Cardiac muscle cell (in vitro differentiated cells and primary cell): ENCODE measurements around the gene FHOD3. TPM values are rescaled to one million over a fixed set of nuclear protein-coding genes. Genes with fewer than 3 reads are reported as not detected.

Experiments used
- DNase-seq, 2 donors: peaks; one replicate each; pipeline versions ENCODE4 v3.0.0 to v3.0.0-alpha.2; 2010 to 2017; ENCODE audit warnings: low read depth in 1 of 2, low spot score in 1 of 2
- H3K27ac ChIP-seq: fragments of 200-600 bp; sonication (generic); 2 replicates; pipeline ENCODE4 v1.5.1; 2016
- H3K27me3 ChIP-seq: fragments of 200-600 bp; sonication (generic); 2 replicates; pipeline ENCODE4 v1.6.0; 2016; ENCODE audit warnings: control low read depth
- H3K36me3 ChIP-seq: fragments of 200-600 bp; sonication (generic); 2 replicates; pipeline ENCODE4 v1.5.1; 2016; ENCODE audit warnings: control low read depth
- H3K4me1 ChIP-seq: fragments of 200-600 bp; sonication (generic); 2 replicates; pipeline ENCODE4 v1.8.1; 2017; ENCODE audit warnings: low read depth, mild to moderate bottlenecking, mixed run types
- H3K4me3 ChIP-seq: fragments of 200-600 bp; sonication (generic); 2 replicates; pipeline ENCODE4 v1.5.1; 2016; ENCODE audit warnings: mild to moderate bottlenecking
- H3K9me3 ChIP-seq: fragments of 200-600 bp; sonication (generic); 2 replicates; pipeline ENCODE4 v1.5.1; 2017; ENCODE audit warnings: low read depth, mild to moderate bottlenecking, control low read depth
- polyA plus RNA-seq: library from polyadenylated mRNA; unstranded; fragments of >200 nt; fragmentation: Nextera tagmentation; extraction: Ambion mirVana; gene quantifications from 2 replicates; pipeline ENCODE4 v1.2.1, GENCODE V29; 2016
- total RNA-seq: library from RNA; depleted of rRNA; stranded (reverse); fragments of >200 nt; gene quantifications from 2 replicates; pipeline ENCODE4 v1.2.3, GENCODE V29; 2016
- TF ChIP-seq, protein P1 (sequence below): IDR thresholded peaks from 2 replicates; pipeline ENCODE4 v1.5.1; 2012; ENCODE audit warnings: low read depth, mild to moderate bottlenecking, low read length

The FHOD3 gene
- total and polyA plus RNA-seq, 2 experiments from 2014 or later: 127 to 347 TPM

DNA sequence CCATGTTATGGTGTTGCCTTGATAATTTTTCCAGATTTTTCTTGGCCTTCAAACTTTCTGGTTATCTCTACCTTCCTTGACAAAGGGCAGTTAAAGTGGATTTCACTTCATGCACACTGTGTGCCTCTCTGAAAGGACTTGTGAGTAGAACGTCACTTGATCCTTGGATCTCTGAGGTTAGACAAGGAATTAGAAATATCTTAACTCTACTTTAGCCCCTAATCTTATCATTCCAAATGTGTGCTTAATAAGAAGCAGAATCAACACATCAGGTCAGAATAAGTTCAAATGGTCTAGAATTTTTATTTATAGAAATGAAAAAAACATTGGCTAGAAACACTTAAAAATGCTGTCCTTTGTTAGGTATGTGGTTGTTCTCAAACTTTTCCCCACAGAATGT lies 325.6 kb downstream of the FHOD3 start:
- Histone ChIP-seq H3K27me3 (no peaks in the 10 kb centered on the region), H3K27ac (peak overlapping the region; percentile 53), H3K9me3 (no peaks in the 10 kb centered on the region), H3K4me1 (peaks cover 42% of the 10 kb centered on the region), H3K4me3 (no peak overlapping the region), H3K36me3 (peaks cover 18% of the 10 kb centered on the region)
- peak; percentile 12 to 39 for DNase-seq
- TF ChIP-seq, protein P1, sequence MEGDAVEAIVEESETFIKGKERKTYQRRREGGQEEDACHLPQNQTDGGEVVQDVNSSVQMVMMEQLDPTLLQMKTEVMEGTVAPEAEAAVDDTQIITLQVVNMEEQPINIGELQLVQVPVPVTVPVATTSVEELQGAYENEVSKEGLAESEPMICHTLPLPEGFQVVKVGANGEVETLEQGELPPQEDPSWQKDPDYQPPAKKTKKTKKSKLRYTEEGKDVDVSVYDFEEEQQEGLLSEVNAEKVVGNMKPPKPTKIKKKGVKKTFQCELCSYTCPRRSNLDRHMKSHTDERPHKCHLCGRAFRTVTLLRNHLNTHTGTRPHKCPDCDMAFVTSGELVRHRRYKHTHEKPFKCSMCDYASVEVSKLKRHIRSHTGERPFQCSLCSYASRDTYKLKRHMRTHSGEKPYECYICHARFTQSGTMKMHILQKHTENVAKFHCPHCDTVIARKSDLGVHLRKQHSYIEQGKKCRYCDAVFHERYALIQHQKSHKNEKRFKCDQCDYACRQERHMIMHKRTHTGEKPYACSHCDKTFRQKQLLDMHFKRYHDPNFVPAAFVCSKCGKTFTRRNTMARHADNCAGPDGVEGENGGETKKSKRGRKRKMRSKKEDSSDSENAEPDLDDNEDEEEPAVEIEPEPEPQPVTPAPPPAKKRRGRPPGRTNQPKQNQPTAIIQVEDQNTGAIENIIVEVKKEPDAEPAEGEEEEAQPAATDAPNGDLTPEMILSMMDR: no peak

GRCh38 chr18:36623681-36624190 lies 326.2 kb downstream of the FHOD3 start:
- Histone ChIP-seq H3K4me1 (peaks cover 46% of the 10 kb centered on the region), H3K36me3 (peaks cover 18% of the 10 kb centered on the region), H3K27ac (peak overlapping the region; percentile 53), H3K27me3 (no peaks in the 10 kb centered on the region), H3K9me3 (no peaks in the 10 kb centered on the region), H3K4me3 (no peak overlapping the region)
- peak in 1 of 2 donors; percentile 12 for DNase-seq
- TF ChIP-seq, protein P1: no peak

DNA sequence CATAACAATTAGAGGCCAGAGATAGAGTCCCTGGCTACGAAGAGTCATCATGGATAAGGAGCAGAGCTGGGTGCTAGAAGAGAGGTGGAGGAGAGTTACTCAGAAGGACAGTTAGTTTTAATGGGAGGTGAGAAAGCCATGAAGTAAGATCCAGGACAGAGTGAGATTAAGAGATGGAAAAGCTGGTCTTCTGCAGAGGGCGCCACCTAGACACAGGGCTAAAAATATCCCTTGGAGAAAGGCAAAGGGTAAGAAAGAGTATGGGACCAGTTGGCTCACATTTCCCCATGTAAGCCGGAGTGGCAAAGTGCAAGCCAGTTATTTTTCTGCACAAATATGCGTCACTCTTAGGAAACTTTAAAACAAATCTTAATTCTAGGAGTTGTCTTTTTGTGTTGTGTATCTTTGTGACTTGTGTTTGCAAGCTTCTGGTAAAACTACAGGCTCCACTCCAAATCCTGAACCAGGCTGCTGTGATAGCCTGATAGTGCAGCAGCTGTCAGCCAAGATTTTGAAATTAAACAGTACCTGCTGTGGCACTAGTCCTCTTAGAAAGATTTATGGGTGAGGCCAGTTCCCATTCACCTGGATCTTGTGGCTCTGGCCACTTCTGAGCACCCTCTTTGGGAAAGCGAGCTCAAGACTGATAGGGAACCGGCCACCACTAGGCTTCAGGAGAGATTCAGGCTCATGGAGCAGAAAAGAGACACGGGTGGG lies 327.1 kb downstream of the FHOD3 start:
- DNase-seq: peak in 1 of 2 donors; percentile 46

DNA sequence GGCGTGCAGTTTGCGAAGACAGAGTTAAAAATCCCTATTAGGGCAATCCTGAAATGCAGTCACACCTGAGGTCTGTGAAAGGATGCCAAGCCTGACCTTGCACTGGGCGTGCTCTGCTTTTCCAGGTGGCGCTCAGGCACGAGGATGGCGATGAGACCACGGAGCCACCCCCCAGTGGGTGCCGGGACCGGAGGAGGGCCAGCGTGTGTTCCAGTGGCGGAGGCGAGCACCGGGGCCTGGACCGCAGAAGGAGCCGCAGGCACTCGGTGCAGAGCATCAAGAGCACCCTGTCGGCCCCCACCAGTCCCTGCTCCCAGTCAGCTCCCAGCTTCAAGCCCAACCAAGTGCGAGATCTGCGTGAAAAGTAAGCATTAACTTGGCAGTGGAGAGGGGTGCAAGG lies 327.9 kb downstream of the FHOD3 start:
- Histone ChIP-seq H3K4me3 (no peak overlapping the region), H3K36me3 (peaks cover 18% of the 10 kb centered on the region), H3K9me3 (no peaks in the 10 kb centered on the region), H3K4me1 (peaks cover 54% of the 10 kb centered on the region), H3K27me3 (no peaks in the 10 kb centered on the region), H3K27ac (peak overlapping the region; percentile 53)
- TF ChIP-seq, protein P1: no peak
- no peak for DNase-seq

More for the DNA sequence above, 327.1 kb downstream of the FHOD3 start:
- Histone ChIP-seq H3K4me3 (no peak overlapping the region), H3K36me3 (peaks cover 18% of the 10 kb centered on the region), H3K9me3 (no peaks in the 10 kb centered on the region), H3K27ac (peak overlapping the region; percentile 53), H3K4me1 (peaks cover 54% of the 10 kb centered on the region), H3K27me3 (no peaks in the 10 kb centered on the region)
- TF ChIP-seq, protein P1: no peak

- Histone ChIP-seq H3K4me3 (no peak overlapping the region), H3K9me3 (no peaks in the 10 kb centered on the region), H3K27me3 (no peaks in the 10 kb centered on the region), H3K36me3 (peaks cover 32% of the 10 kb centered on the region), H3K27ac (no peak overlapping the region), H3K4me1 (peaks cover 37% of the 10 kb centered on the region)
- TF ChIP-seq, protein P1: no peak
- no peak for DNase-seq
Measured at GRCh38 chr18:36627637-36628036, 330.1 kb downstream of the FHOD3 start.
